Pancreas (tissue), 8 donors: ENCODE data around the gene DDHD1. TPM values are rescaled to one million over a fixed set of nuclear protein-coding genes. Genes with fewer than 3 reads are reported as not detected.

Experiments
- polyA plus RNA-seq, 2 donors: library from polyadenylated mRNA; stranded (reverse); fragments of 200-250 nt; gene quantifications; one replicate each; pipeline ENCODE4 v1.2.3, GENCODE V29; 2013
- total RNA-seq, 6 donors: library from RNA; stranded (reverse); fragmentation: NEBNext Ultra II Directional in 4 of 6; extraction: Animal tissue kit (Norgen Biotek cat#: 25700) in 4 of 6; gene quantifications; one replicate each; pipeline versions ENCODE4 v1.2.1 to v1.2.4, GENCODE V29; 2021 to 2023
- donor health status: healthy with polysubstance abuse.
- donor health status: DM: no; HTN: no; CAD: no; lungs with moderate emphysema.
- donor health status: DM: no; HTN: no; CAD: no.
- donor health status: Bipolar disorder and iron deficiency.
- donor health status: DM: yes; HTN: yes; CAD: no.
- donor health status: DM: no; HTN: no; CAD: no.
- donor health status: DM: no; HTN: no; CAD: no.
- donor health status: DM: yes; HTN: yes; CAD: no.

DDHD1 gene
- total and polyA plus RNA-seq, 8 donors: 3.5 to 6.9 (median 4.7) TPM

Other genes starting within 250 kb of the DDHD1 start
- 10 to 100 TPM; 14.4 to 27.9 (median 16.6) TPM for gene FERMT2, start 202.3 kb downstream of the DDHD1 start, total RNA-seq
- gene FERMT2, start 202.3 kb downstream of the DDHD1 start, polyA plus RNA-seq: 10 to 100 TPM; 10.4 to 19.4 TPM